Liver (tissue), 9 donors: ENCODE data around the gene INPP5B. TPM values are rescaled to one million over a fixed set of nuclear protein-coding genes. Genes with fewer than 3 reads are reported as not detected.
"Not testable (repeated sequence)": the region's sequence is repeated elsewhere in the genome, so short reads cannot be mapped to it uniquely, and the experiment has no call there.

Source experiments
- DNase-seq: peaks from one replicate; pipeline ENCODE4 v3.0.0-alpha.2; 2017; ENCODE audit warnings: low spot score
- H3K27ac ChIP-seq, 2 donors: one replicate each; pipeline ENCODE4 v1.7.0; 2013; ENCODE audit warnings: inconsistent platforms in 2 of 2, low read length in 2 of 2, control low read depth in 1 of 2, low read depth in 1 of 2, mild to moderate bottlenecking in 1 of 2
- H3K27me3 ChIP-seq, 4 donors: one replicate each; pipeline versions ENCODE4 v1.6.1 to v1.7.0; 2013; ENCODE audit warnings: low read length in 3 of 4, inconsistent platforms in 1 of 4, mild to moderate bottlenecking in 1 of 4, moderate library complexity in 1 of 4; ENCODE audit not compliant: control insufficient read depth in 4 of 4, insufficient read depth in 4 of 4
- H3K36me3 ChIP-seq, 4 donors: one replicate each; pipeline versions ENCODE4 v1.6.1 to v1.7.0; 2013; ENCODE audit warnings: low read length in 3 of 4, mild to moderate bottlenecking in 3 of 4, low read depth in 1 of 4, moderate library complexity in 1 of 4; ENCODE audit not compliant: control insufficient read depth in 4 of 4, insufficient read depth in 3 of 4
- H3K4me1 ChIP-seq, 4 donors: one replicate each; pipeline versions ENCODE4 v1.6.1 to v1.7.0; 2013; ENCODE audit warnings: low read length in 3 of 4, mild to moderate bottlenecking in 3 of 4, moderate library complexity in 1 of 4; ENCODE audit not compliant: control insufficient read depth in 4 of 4, insufficient read depth in 4 of 4
- H3K4me3 ChIP-seq, 3 donors: one replicate each; pipeline versions ENCODE4 v1.6.1 to v1.7.0; 2013; ENCODE audit warnings: low read length in 3 of 3, control low read depth in 1 of 3, low read depth in 1 of 3, mild to moderate bottlenecking in 1 of 3
- H3K9ac ChIP-seq, 2 donors: one replicate each; pipeline ENCODE4 v1.7.0; 2013; ENCODE audit warnings: low read length in 2 of 2, mild to moderate bottlenecking in 2 of 2, moderate library complexity in 2 of 2, control low read depth in 1 of 2, low read depth in 1 of 2
- H3K9me3 ChIP-seq, 4 donors: one replicate each; pipeline versions ENCODE4 v1.6.1 to v1.7.0; 2013; ENCODE audit warnings: low read length in 3 of 4; ENCODE audit not compliant: control insufficient read depth in 4 of 4
- FOXA2 ChIP-seq: IDR thresholded peaks from 2 replicates; pipeline ENCODE4 v1.6.1; 2016; ENCODE audit warnings: antibody characterized with exemption
- GABPA ChIP-seq, 2 donors: IDR thresholded peaks in 1 of 2; conservative IDR thresholded peaks in 1 of 2; 2 replicates each; pipeline ENCODE4 v1.6.1; 2016; ENCODE audit warnings: antibody characterized with exemption in 2 of 2, mild to moderate bottlenecking in 1 of 2, moderate library complexity in 1 of 2
- HNF4A ChIP-seq, 2 donors: conservative IDR thresholded peaks; 2 replicates each; pipeline ENCODE4 v1.6.1; 2016; ENCODE audit warnings: antibody characterized with exemption in 2 of 2, mild to moderate bottlenecking in 2 of 2
- JUND ChIP-seq, 2 donors: IDR thresholded peaks; 2 replicates each; pipeline ENCODE4 v1.6.1; 2016; ENCODE audit warnings: antibody characterized with exemption in 2 of 2
- RAD21 ChIP-seq, 2 donors: IDR thresholded peaks; 2 replicates each; pipeline ENCODE4 v1.6.1; 2016; ENCODE audit warnings: antibody characterized with exemption in 2 of 2, mild to moderate bottlenecking in 2 of 2
- YY1 ChIP-seq: IDR thresholded peaks from 2 replicates; pipeline ENCODE4 v1.6.1; 2016; ENCODE audit warnings: antibody characterized with exemption, mild to moderate bottlenecking
- WGBS: extraction: QIAGEN DNeasy Blood & Tissue Kit; methylation state at CpG from one replicate; pipeline ENCODE4 v1.1.7; 2013; 5-methylcytosine and 5-hydroxymethylcytosine counted together
- polyA plus RNA-seq, 2 donors: library from polyadenylated mRNA; stranded (reverse) in 1 of 2; unstranded in 1 of 2; fragments of 200-250 nt in 1 of 2; fragments of >200 nt in 1 of 2; fragmentation: Nextera tagmentation in 1 of 2; extraction: Ambion mirVana in 1 of 2; gene quantifications; one replicate each; pipeline versions ENCODE4 v1.2.1 to v1.2.3, GENCODE V29; 2013 to 2015
- total RNA-seq, 2 donors: library from RNA; depleted of rRNA; stranded (reverse); fragments of >200 nt; gene quantifications; one replicate each; pipeline ENCODE4 v1.2.3, GENCODE V29; 2014
- TF ChIP-seq, protein P1 (sequence below): IDR thresholded peaks from 2 replicates; pipeline ENCODE4 v1.6.1; 2016; ENCODE audit warnings: antibody characterized with exemption
- donor health status: healthy.
- donor health status: healthy.
- donor health status: healthy.
- donor health status: healthy.
- donor health status: healthy.

INPP5B gene
- total and polyA plus RNA-seq, 4 donors: 5.0 to 30.9 (median 13.6) TPM

DNA sequence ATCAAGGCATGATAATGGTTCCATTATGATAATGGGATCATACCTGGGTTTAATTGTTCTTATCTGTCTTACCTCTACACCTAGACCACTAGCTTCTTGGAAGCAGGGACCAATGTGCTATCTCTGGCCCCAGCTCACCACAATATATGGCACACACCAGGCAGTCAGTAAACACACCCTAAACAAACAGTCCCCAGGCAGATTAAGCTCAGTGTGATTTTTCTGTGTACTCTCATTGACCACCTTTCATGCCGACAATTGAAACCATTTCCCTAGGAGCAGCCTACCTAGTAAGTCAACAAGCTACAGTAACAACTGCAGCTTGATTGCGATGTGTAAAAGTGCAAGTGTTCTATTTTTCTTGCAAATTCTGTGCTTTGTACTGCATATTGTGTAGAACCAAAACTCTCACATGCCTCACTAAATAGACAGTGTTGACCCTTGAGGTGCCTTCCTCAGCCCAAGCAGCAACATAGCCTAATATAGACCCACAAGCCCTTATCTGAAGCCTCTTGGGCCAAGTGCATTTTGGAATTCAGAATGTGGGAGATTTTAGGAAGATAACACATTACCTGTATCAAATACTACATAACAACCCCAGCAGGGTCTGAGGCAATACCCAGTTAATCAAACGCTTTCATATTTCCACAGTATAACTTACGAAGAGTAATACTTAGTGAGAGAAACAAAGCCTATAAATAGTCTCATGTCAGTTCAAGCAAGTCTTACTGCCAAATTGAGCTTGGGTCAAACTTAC is 32.0 kb downstream of the INPP5B start:
- Histone ChIP-seq H3K9me3 (no peaks in the 10 kb centered on the region), H3K4me1 (peaks cover 0 to 4% (median 0%) of the 10 kb centered on the region in 4 donors), H3K36me3 (no peaks in the 10 kb centered on the region), H3K27me3 (no peaks in the 10 kb centered on the region), H3K27ac (no peak overlapping the region), H3K9ac (no peak overlapping the region), H3K4me3 (no peak overlapping the region)
- no peak for DNase-seq
- WGBS: 74% methylated on average over 4 of the region's 4 CpGs
- TF ChIP-seq, protein P1, sequence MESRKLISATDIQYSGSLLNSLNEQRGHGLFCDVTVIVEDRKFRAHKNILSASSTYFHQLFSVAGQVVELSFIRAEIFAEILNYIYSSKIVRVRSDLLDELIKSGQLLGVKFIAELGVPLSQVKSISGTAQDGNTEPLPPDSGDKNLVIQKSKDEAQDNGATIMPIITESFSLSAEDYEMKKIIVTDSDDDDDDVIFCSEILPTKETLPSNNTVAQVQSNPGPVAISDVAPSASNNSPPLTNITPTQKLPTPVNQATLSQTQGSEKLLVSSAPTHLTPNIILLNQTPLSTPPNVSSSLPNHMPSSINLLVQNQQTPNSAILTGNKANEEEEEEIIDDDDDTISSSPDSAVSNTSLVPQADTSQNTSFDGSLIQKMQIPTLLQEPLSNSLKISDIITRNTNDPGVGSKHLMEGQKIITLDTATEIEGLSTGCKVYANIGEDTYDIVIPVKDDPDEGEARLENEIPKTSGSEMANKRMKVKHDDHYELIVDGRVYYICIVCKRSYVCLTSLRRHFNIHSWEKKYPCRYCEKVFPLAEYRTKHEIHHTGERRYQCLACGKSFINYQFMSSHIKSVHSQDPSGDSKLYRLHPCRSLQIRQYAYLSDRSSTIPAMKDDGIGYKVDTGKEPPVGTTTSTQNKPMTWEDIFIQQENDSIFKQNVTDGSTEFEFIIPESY: no peak
- TF ChIP-seq YY1 (no peak), JUND (IDR thresholded peaks at IDR 0.05) (no peak), FOXA2 (no peak), GABPA (IDR thresholded peaks at IDR 0.05 in 1 of 2, conservative IDR thresholded peaks at IDR 0.05 in 1 of 2) (no peak), HNF4A (conservative IDR thresholded peaks at IDR 0.05) (no peak), RAD21 (IDR thresholded peaks at IDR 0.05) (no peak)

DNA sequence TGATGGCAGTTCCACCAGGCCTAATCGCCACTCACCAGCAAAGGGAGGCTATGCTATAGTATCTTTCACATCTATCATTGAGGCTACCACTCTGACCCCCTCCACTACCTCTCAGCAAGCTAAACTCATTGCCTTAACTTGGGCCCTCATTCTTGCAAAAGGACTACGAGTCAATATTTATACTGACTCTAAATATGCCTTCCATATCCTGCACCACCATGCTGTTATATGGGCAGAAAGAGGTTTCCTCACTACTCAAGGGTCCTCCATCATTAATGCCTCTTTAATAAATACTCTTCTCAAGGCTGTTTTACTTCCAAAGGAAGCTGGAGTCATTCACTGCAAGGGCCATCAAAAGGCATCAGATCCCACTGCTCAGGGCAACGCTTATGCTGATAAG is 35.4 kb downstream of the INPP5B start:
- H3K9ac ChIP-seq, DNase-seq, H3K27me3 ChIP-seq, H3K9me3 ChIP-seq, H3K4me1 ChIP-seq, H3K27ac ChIP-seq, H3K4me3 ChIP-seq, H3K36me3 ChIP-seq: not testable (repeated sequence)
- 95% methylated on average over 3 of the region's 3 CpGs for WGBS

DNA sequence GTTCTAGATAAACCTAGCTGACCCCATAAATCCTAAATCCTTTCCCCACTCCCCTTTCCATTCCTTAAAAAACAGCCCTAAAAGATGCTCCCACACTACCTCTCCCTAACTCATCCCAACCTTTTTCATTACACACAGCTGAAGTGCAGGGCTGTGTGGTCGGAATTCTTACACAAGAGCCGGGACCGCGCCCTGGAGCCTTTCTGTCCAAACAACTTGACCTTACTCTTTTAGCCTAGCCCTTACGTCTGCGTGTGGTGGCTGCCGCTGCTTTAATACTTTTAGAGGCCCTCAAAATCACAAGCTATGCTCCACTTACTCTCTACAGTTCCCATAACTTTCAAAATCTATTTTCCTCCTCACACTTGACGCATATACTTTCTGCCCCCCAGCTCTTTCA is 36.0 kb downstream of the INPP5B start:
- not testable (repeated sequence) for H3K27ac ChIP-seq, DNase-seq, H3K9ac ChIP-seq, H3K4me3 ChIP-seq, H3K27me3 ChIP-seq, H3K4me1 ChIP-seq, H3K9me3 ChIP-seq, H3K36me3 ChIP-seq
- 98% methylated on average over 8 of the region's 8 CpGs for WGBS

DNA sequence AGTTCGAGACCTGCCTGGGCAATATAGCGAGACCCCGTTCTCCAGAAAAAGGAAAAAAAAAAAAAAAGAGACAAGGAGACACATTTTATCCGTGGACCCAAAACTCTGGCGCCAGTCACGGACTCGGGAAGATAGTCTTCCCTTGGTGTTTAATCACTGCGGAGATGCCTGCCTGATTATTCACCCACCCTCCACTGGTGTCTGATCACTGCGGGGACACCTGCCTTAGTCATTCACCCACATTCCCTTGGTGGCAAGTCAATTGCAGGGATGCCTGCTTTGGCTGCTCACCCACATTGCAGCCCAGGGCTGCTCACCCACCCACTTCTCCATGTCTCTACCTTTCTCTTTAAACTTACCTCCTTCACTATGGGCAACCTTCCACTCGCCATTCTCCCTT is 38.3 kb downstream of the INPP5B start:
- not testable (repeated sequence) for DNase-seq, H3K4me3 ChIP-seq, H3K36me3 ChIP-seq, H3K9ac ChIP-seq, H3K27ac ChIP-seq, H3K9me3 ChIP-seq, H3K27me3 ChIP-seq, H3K4me1 ChIP-seq
- 98% methylated on average over 10 of the region's 10 CpGs for WGBS

DNA sequence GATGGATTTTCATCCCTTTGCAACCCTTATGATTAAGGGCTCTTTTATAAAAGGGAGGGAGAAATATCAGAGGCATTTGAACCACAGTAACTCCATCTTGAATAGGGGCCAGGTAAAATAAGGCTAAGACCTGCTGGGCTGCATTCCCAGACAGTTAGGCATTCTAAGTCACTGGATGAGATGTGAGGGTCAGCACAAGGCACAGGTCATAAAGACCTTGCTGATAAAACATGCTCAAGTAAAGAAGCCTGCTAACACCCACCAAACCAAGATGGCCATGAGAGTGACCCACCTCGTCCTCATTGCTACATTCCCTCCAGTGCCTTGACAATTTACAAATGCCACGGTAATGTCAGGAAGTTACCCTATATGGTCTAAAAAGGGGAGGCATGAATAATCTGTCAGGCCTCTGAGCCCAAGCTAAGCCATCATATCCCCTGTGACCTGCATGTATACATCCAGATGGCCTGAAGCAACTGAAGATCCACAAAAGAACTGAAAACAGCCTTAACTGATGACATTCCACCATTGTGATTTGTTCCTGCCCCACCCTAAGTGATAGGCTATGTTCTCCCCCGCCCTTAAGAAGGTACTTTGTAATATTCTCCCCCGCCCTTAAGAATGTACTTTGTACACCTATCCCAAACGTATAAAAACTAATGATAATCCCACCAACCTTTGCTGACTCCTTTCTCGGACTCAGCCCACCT is 39.3 kb downstream of the INPP5B start:
- not testable (repeated sequence) for DNase-seq
- 96% methylated on average over 6 of the region's 6 CpGs for WGBS

DNA sequence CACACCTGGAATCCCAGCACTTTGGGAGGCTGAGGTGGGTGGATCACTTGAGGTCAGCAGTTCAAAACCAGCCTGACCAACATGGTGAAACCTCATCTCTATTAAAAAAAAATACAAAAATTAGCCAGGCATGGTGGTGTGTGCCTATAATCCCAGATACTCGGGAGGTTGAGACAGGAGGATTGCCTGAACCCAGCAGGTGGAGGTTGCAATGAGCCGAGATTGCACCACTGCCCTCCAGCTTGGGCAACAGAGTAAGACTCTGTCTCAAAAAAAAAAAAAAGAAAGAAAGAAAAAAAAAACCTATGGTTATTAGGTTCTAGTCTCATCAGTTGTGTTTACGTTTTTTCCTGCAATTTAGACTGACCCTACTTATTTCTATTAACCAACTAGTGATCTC is 40.3 kb downstream of the INPP5B start:
- not testable (repeated sequence) for H3K9ac ChIP-seq, DNase-seq, H3K27me3 ChIP-seq, H3K27ac ChIP-seq, H3K4me1 ChIP-seq, H3K36me3 ChIP-seq, H3K9me3 ChIP-seq, H3K4me3 ChIP-seq
- 99% methylated on average over 3 of the region's 3 CpGs for WGBS

More for the DNA sequence above, 39.3 kb downstream of the INPP5B start:
- H3K27ac ChIP-seq, H3K36me3 ChIP-seq, H3K4me3 ChIP-seq, H3K9ac ChIP-seq, H3K4me1 ChIP-seq, H3K27me3 ChIP-seq, H3K9me3 ChIP-seq: not testable (repeated sequence)
